ENCODE measurements around the gene CHRNA3. TPM values are rescaled to one million over a fixed set of nuclear protein-coding genes. Genes with fewer than 3 reads are reported as not detected.

The CHRNA3 gene
- polyA plus RNA-seq, 1 of the 3 experiments (the other 2 are of a cell fraction): 2.3 TPM

DNA sequence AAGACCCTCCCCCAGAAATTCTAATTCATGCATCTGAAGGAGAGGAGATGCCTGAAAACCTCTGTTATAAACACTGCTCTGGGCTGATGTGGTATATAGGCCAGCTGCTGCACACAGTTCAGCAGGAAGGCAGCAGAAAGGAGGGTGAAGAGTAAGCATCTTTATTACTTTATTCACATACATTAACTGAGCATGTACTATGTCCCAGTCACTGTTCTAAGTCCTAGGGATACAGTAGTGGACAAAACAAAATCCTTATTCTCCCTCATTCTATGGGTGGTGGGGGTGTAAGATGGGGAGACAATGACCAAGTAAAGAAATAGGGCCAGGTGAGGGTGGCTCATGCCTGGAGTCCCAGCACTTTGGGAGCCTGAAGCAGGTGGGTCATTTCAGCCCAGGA is 38.0 kb upstream of the CHRNA3 start:
- Histone ChIP-seq H3K9me3 (no peaks in the 10 kb centered on the region), H4K20me1 (ENCODE audit: insufficient read depth) (no peaks in the 10 kb centered on the region), H3K9ac (no peak overlapping the region), H3K36me3 (replicated peaks in 1 of 2; ENCODE audit: control insufficient read depth in 1 of 2, insufficient read depth in 2 of 2, low read length in 1 of 2) (no peaks in the 10 kb centered on the region), H3F3A (replicated peaks; ENCODE audit: insufficient read depth) (no peaks in the 10 kb centered on the region), H3K27ac (ENCODE audit: low read depth in 2 of 2, low read length in 1 of 2) (no peak overlapping the region), H2AFZ (ENCODE audit: low read depth) (no peak overlapping the region), H3K27me3 (ENCODE audit: insufficient read depth) (peaks cover 5% of the 10 kb centered on the region; the same call in 1 of the 2 replicates), H3K4me3 (ENCODE audit: low read depth in 2 of 2, low read length in 1 of 2) (no peak overlapping the region), H3K4me1 (ENCODE audit: control insufficient read depth in 1 of 2, insufficient read depth in 2 of 2, low read depth in 1 of 2, low read length in 1 of 2) (no peaks in the 10 kb centered on the region; a peak in 1 of 4 replicates), H3K4me2 (no peak overlapping the region), H3K79me2 (ENCODE audit: insufficient read depth) (no peaks in the 10 kb centered on the region), H3K9me2 (no peaks in the 10 kb centered on the region)
- ChIA-PET POLR2A (interaction anchor here (0.6 kb wide), 1 partner anchor 11 kb away, joined by 4 read pairs; no protein-coding TSS in a partner anchor), CTCF (no interaction called here)
- TF ChIP-seq PBX3 (IDR thresholded peaks at IDR 0.05) (no peak), FOSL2 (IDR thresholded peaks at IDR 0.05; ENCODE audit: borderline replicate concordance, low read depth) (no peak), JUND (IDR thresholded peaks at IDR 0.05) (no peak), ZBTB33 (IDR thresholded peaks at IDR 0.05; ENCODE audit: borderline replicate concordance, low read depth) (no peak), EZH2phosphoT487 (IDR thresholded peaks at IDR 0.05; ENCODE audit: borderline replicate concordance, low read depth) (no peak), TAF1 (IDR thresholded peaks at IDR 0.05; ENCODE audit: borderline replicate concordance, low read depth, low read length) (no peak), ELF1 (IDR thresholded peaks at IDR 0.05) (no peak), FOXJ3 (CRISPR knock-in tag; IDR thresholded peaks at IDR 0.05) (no peak), RAD21 (IDR thresholded peaks at IDR 0.05; ENCODE audit: low read length) (no peak), NRF1 (IDR thresholded peaks at IDR 0.05; ENCODE audit: low read depth, low read length) (no peak), SIN3A (IDR thresholded peaks at IDR 0.05; ENCODE audit: borderline replicate concordance, low read depth, low read length) (no peak), FOXM1 (IDR thresholded peaks at IDR 0.05; ENCODE audit: low read depth) (no peak), USF2 (IDR thresholded peaks at IDR 0.05; ENCODE audit: borderline replicate concordance, low read depth, low read length) (no peak)
- TF ChIP-seq, protein P1, sequence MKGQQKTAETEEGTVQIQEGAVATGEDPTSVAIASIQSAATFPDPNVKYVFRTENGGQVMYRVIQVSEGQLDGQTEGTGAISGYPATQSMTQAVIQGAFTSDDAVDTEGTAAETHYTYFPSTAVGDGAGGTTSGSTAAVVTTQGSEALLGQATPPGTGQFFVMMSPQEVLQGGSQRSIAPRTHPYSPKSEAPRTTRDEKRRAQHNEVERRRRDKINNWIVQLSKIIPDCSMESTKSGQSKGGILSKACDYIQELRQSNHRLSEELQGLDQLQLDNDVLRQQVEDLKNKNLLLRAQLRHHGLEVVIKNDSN (IDR thresholded peaks at IDR 0.05; ENCODE audit: borderline replicate concordance, low read depth): no peak
- DNase-seq: no peak
